Liver (tissue), 9 donors: Measurements from ENCODE around the gene PHLPP1. TPM values are rescaled to one million over a fixed set of nuclear protein-coding genes. Genes with fewer than 3 reads are reported as not detected.

Experiments
- DNase-seq: peaks from one replicate; pipeline ENCODE4 v3.0.0-alpha.2; 2017; ENCODE audit warnings: low spot score
- H3K27ac ChIP-seq, 2 donors: one replicate each; pipeline ENCODE4 v1.7.0; 2013; ENCODE audit warnings: inconsistent platforms in 2 of 2, low read length in 2 of 2, control low read depth in 1 of 2, low read depth in 1 of 2, mild to moderate bottlenecking in 1 of 2
- H3K27me3 ChIP-seq, 4 donors: one replicate each; pipeline versions ENCODE4 v1.6.1 to v1.7.0; 2013; ENCODE audit warnings: low read length in 3 of 4, inconsistent platforms in 1 of 4, mild to moderate bottlenecking in 1 of 4, moderate library complexity in 1 of 4; ENCODE audit not compliant: control insufficient read depth in 4 of 4, insufficient read depth in 4 of 4
- H3K36me3 ChIP-seq, 4 donors: one replicate each; pipeline versions ENCODE4 v1.6.1 to v1.7.0; 2013; ENCODE audit warnings: low read length in 3 of 4, mild to moderate bottlenecking in 3 of 4, low read depth in 1 of 4, moderate library complexity in 1 of 4; ENCODE audit not compliant: control insufficient read depth in 4 of 4, insufficient read depth in 3 of 4
- H3K4me1 ChIP-seq, 4 donors: one replicate each; pipeline versions ENCODE4 v1.6.1 to v1.7.0; 2013; ENCODE audit warnings: low read length in 3 of 4, mild to moderate bottlenecking in 3 of 4, moderate library complexity in 1 of 4; ENCODE audit not compliant: control insufficient read depth in 4 of 4, insufficient read depth in 4 of 4
- H3K4me3 ChIP-seq, 3 donors: one replicate each; pipeline versions ENCODE4 v1.6.1 to v1.7.0; 2013; ENCODE audit warnings: low read length in 3 of 3, control low read depth in 1 of 3, low read depth in 1 of 3, mild to moderate bottlenecking in 1 of 3
- H3K9ac ChIP-seq, 2 donors: one replicate each; pipeline ENCODE4 v1.7.0; 2013; ENCODE audit warnings: low read length in 2 of 2, mild to moderate bottlenecking in 2 of 2, moderate library complexity in 2 of 2, control low read depth in 1 of 2, low read depth in 1 of 2
- H3K9me3 ChIP-seq, 4 donors: one replicate each; pipeline versions ENCODE4 v1.6.1 to v1.7.0; 2013; ENCODE audit warnings: low read length in 3 of 4; ENCODE audit not compliant: control insufficient read depth in 4 of 4
- EGR1 ChIP-seq, 2 donors: IDR thresholded peaks; 2 replicates each; pipeline ENCODE4 v1.6.1; 2016 to 2018; ENCODE audit warnings: antibody characterized with exemption in 2 of 2, low read depth in 2 of 2
- FOXA1 ChIP-seq: IDR thresholded peaks from 2 replicates; pipeline ENCODE4 v1.6.1; 2016; ENCODE audit warnings: antibody characterized with exemption
- FOXA2 ChIP-seq: IDR thresholded peaks from 2 replicates; pipeline ENCODE4 v1.6.1; 2016; ENCODE audit warnings: antibody characterized with exemption
- GABPA ChIP-seq, 2 donors: IDR thresholded peaks in 1 of 2; conservative IDR thresholded peaks in 1 of 2; 2 replicates each; pipeline ENCODE4 v1.6.1; 2016; ENCODE audit warnings: antibody characterized with exemption in 2 of 2, mild to moderate bottlenecking in 1 of 2, moderate library complexity in 1 of 2
- HNF4A ChIP-seq, 2 donors: conservative IDR thresholded peaks; 2 replicates each; pipeline ENCODE4 v1.6.1; 2016; ENCODE audit warnings: antibody characterized with exemption in 2 of 2, mild to moderate bottlenecking in 2 of 2
- HNF4G ChIP-seq: IDR thresholded peaks from 2 replicates; pipeline ENCODE4 v1.6.1; 2016; ENCODE audit warnings: antibody characterized with exemption
- JUND ChIP-seq, 2 donors: IDR thresholded peaks; 2 replicates each; pipeline ENCODE4 v1.6.1; 2016; ENCODE audit warnings: antibody characterized with exemption in 2 of 2
- NR2F2 ChIP-seq: IDR thresholded peaks from 2 replicates; pipeline ENCODE4 v1.6.1; 2016; ENCODE audit warnings: antibody characterized with exemption
- RAD21 ChIP-seq, 2 donors: IDR thresholded peaks; 2 replicates each; pipeline ENCODE4 v1.6.1; 2016; ENCODE audit warnings: antibody characterized with exemption in 2 of 2, mild to moderate bottlenecking in 2 of 2
- RXRA ChIP-seq, 2 donors: IDR thresholded peaks; 2 replicates each; pipeline ENCODE4 v1.6.1; 2017 to 2018; ENCODE audit warnings: antibody characterized with exemption in 2 of 2, mild to moderate bottlenecking in 1 of 2
- SP1 ChIP-seq: IDR thresholded peaks from 2 replicates; pipeline ENCODE4 v1.6.1; 2018; ENCODE audit warnings: antibody characterized with exemption, mild to moderate bottlenecking
- TAF1 ChIP-seq: conservative IDR thresholded peaks from 2 replicates; pipeline ENCODE4 v1.6.1; 2016; ENCODE audit warnings: antibody characterized with exemption, mild to moderate bottlenecking
- YY1 ChIP-seq: IDR thresholded peaks from 2 replicates; pipeline ENCODE4 v1.6.1; 2016; ENCODE audit warnings: antibody characterized with exemption, mild to moderate bottlenecking
- WGBS: extraction: QIAGEN DNeasy Blood & Tissue Kit; methylation state at CpG from one replicate; pipeline ENCODE4 v1.1.7; 2013; 5-methylcytosine and 5-hydroxymethylcytosine counted together
- polyA plus RNA-seq, 2 donors: library from polyadenylated mRNA; stranded (reverse) in 1 of 2; unstranded in 1 of 2; fragments of 200-250 nt in 1 of 2; fragments of >200 nt in 1 of 2; fragmentation: Nextera tagmentation in 1 of 2; extraction: Ambion mirVana in 1 of 2; gene quantifications; one replicate each; pipeline versions ENCODE4 v1.2.1 to v1.2.3, GENCODE V29; 2013 to 2015
- total RNA-seq, 2 donors: library from RNA; depleted of rRNA; stranded (reverse); fragments of >200 nt; gene quantifications; one replicate each; pipeline ENCODE4 v1.2.3, GENCODE V29; 2014
- TF ChIP-seq, protein P1 (sequence below): fragments of 150-350 bp; IDR thresholded peaks from 2 replicates; pipeline ENCODE4 v1.5.1; 2017; ENCODE audit warnings: improper control_type of control experiment, low read depth, low read length; ENCODE audit not compliant: missing input control
- TF ChIP-seq, protein P2 (sequence below): IDR thresholded peaks from 2 replicates; pipeline ENCODE4 v1.6.1; 2016; ENCODE audit warnings: antibody characterized with exemption
- TF ChIP-seq, protein P3 (sequence below): IDR thresholded peaks from 2 replicates; pipeline ENCODE4 v1.6.1; 2016; ENCODE audit warnings: antibody characterized with exemption, mild to moderate bottlenecking
- TF ChIP-seq, protein P4 (sequence below): IDR thresholded peaks from 2 replicates; pipeline ENCODE4 v1.6.1; 2016; ENCODE audit warnings: antibody characterized with exemption
- donor health status: healthy.
- donor health status: healthy.
- donor health status: healthy.
- donor health status: healthy.
- donor health status: healthy.

Gene PHLPP1
- total and polyA plus RNA-seq, 4 donors = 4.2 to 14.5 (median 8.6) TPM

DNA sequence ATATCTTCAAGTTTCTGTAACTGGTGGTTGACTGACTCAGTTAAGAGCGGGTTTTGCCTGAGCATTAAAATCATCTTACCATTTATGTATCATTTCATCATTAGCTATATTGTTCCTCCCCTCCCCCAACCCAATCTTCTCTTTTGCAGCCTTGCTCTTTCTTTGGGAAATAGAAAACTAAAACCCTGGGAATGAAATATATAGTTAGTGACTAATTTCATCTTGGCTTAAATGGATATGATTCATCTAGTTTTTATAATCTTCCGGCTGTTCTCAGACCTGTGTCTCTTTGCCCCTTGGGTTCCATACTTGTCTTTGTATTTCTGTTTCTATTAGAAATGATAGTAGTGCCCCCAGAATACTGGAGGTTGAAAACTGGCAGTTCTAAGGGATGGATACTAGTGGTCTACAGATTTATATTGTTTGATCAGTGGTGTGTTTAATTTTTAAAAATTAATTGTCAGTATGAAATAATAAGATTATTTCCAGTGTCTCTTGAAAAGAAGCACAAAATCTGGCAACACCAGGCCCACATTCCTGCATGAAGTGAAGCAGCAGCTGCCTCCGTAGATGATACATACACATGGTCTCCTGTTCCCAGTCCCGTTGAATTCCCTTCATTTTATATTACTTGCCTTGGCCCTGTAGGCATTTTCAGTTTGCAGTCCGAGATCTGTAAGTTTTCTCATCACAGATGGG is 44.5 kb downstream of the PHLPP1 start (continued):
- no peak for TF ChIP-seq RXRA (IDR thresholded peaks at IDR 0.05)

DNA sequence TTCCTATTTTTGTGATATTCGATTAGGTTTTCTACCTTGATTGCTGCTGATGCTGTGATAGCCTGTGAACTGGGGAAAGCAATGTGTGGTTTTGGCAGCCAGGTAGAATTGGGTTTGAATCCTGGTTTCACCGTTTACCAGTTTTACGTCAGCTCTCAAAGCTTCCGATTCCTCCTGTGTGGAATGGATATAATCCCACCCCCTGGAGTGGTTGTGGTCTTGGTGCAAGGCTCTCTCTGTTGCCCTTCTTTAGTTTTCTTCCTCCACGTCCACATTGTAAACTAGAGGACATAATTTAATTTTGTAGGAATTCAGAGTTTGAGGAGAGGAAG is 45.0 kb downstream of the PHLPP1 start:
- H3K36me3 ChIP-seq = no peaks in the 10 kb centered on the region
- TF ChIP-seq TAF1 = no peak
- no peak for TF ChIP-seq EGR1 (IDR thresholded peaks at IDR 0.05; ENCODE audit: low read depth in 2 of 2)
- TF ChIP-seq, protein P1, sequence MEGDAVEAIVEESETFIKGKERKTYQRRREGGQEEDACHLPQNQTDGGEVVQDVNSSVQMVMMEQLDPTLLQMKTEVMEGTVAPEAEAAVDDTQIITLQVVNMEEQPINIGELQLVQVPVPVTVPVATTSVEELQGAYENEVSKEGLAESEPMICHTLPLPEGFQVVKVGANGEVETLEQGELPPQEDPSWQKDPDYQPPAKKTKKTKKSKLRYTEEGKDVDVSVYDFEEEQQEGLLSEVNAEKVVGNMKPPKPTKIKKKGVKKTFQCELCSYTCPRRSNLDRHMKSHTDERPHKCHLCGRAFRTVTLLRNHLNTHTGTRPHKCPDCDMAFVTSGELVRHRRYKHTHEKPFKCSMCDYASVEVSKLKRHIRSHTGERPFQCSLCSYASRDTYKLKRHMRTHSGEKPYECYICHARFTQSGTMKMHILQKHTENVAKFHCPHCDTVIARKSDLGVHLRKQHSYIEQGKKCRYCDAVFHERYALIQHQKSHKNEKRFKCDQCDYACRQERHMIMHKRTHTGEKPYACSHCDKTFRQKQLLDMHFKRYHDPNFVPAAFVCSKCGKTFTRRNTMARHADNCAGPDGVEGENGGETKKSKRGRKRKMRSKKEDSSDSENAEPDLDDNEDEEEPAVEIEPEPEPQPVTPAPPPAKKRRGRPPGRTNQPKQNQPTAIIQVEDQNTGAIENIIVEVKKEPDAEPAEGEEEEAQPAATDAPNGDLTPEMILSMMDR = no peak
- TF ChIP-seq RXRA (IDR thresholded peaks at IDR 0.05) = no peak
- TF ChIP-seq, protein P2, sequence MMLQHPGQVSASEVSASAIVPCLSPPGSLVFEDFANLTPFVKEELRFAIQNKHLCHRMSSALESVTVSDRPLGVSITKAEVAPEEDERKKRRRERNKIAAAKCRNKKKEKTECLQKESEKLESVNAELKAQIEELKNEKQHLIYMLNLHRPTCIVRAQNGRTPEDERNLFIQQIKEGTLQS = no peak
- TF ChIP-seq JUND (IDR thresholded peaks at IDR 0.05) = no peak
- no peak for TF ChIP-seq HNF4G
- no peaks in the 10 kb centered on the region for H3K27me3 ChIP-seq
- no peak overlapping the region for H3K9ac ChIP-seq
- H3K27ac ChIP-seq = no peak overlapping the region
- H3K4me1 ChIP-seq = peaks cover 0 to 8% (median 1%) of the 10 kb centered on the region in 4 donors
- 90% methylated on average over 5 of the region's 5 CpGs for WGBS
- no peak overlapping the region for H3K4me3 ChIP-seq
- no peaks in the 10 kb centered on the region for H3K9me3 ChIP-seq
- no peak for DNase-seq

DNA sequence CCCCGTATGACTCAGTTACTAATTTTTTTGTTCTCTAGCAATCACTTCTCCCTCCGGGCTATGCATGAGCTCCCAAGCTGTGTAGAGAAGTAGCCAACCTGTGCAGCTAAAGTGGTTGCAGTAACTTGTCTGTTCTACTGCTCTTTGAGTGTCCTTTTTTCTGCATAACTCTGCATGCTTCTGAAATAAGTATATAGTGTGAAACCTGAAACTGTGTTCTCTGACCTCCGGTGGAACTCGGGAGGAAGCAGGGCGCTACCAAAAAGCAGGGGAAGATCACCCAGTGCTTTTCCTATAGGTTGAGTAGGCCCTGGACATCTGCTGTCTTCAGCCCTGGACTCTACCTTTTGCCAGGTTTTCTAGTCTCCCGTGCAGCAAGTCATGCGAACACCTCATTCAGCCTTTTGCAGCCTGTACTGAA is 47.8 kb downstream of the PHLPP1 start:
- Histone ChIP-seq H3K27me3 (no peaks in the 10 kb centered on the region), H3K36me3 (no peaks in the 10 kb centered on the region), H3K4me3 (no peak overlapping the region), H3K9ac (no peak overlapping the region), H3K4me1 (peaks cover 0 to 14% (median 4%) of the 10 kb centered on the region in 4 donors), H3K27ac (no peak overlapping the region), H3K9me3 (no peaks in the 10 kb centered on the region)
- TF ChIP-seq, protein P2 = no peak
- TF ChIP-seq RAD21 (IDR thresholded peaks at IDR 0.05) (no peak), HNF4G (no peak), HNF4A (conservative IDR thresholded peaks at IDR 0.05) (no peak), JUND (IDR thresholded peaks at IDR 0.05) (no peak), SP1 (no peak), TAF1 (no peak), NR2F2 (no peak), EGR1 (IDR thresholded peaks at IDR 0.05; ENCODE audit: low read depth in 2 of 2) (no peak), FOXA2 (no peak), FOXA1 (no peak), YY1 (no peak), GABPA (IDR thresholded peaks at IDR 0.05 in 1 of 2, conservative IDR thresholded peaks at IDR 0.05 in 1 of 2) (no peak)
- TF ChIP-seq, protein P3, sequence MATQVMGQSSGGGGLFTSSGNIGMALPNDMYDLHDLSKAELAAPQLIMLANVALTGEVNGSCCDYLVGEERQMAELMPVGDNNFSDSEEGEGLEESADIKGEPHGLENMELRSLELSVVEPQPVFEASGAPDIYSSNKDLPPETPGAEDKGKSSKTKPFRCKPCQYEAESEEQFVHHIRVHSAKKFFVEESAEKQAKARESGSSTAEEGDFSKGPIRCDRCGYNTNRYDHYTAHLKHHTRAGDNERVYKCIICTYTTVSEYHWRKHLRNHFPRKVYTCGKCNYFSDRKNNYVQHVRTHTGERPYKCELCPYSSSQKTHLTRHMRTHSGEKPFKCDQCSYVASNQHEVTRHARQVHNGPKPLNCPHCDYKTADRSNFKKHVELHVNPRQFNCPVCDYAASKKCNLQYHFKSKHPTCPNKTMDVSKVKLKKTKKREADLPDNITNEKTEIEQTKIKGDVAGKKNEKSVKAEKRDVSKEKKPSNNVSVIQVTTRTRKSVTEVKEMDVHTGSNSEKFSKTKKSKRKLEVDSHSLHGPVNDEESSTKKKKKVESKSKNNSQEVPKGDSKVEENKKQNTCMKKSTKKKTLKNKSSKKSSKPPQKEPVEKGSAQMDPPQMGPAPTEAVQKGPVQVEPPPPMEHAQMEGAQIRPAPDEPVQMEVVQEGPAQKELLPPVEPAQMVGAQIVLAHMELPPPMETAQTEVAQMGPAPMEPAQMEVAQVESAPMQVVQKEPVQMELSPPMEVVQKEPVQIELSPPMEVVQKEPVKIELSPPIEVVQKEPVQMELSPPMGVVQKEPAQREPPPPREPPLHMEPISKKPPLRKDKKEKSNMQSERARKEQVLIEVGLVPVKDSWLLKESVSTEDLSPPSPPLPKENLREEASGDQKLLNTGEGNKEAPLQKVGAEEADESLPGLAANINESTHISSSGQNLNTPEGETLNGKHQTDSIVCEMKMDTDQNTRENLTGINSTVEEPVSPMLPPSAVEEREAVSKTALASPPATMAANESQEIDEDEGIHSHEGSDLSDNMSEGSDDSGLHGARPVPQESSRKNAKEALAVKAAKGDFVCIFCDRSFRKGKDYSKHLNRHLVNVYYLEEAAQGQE = no peak
- TF ChIP-seq, protein P4, sequence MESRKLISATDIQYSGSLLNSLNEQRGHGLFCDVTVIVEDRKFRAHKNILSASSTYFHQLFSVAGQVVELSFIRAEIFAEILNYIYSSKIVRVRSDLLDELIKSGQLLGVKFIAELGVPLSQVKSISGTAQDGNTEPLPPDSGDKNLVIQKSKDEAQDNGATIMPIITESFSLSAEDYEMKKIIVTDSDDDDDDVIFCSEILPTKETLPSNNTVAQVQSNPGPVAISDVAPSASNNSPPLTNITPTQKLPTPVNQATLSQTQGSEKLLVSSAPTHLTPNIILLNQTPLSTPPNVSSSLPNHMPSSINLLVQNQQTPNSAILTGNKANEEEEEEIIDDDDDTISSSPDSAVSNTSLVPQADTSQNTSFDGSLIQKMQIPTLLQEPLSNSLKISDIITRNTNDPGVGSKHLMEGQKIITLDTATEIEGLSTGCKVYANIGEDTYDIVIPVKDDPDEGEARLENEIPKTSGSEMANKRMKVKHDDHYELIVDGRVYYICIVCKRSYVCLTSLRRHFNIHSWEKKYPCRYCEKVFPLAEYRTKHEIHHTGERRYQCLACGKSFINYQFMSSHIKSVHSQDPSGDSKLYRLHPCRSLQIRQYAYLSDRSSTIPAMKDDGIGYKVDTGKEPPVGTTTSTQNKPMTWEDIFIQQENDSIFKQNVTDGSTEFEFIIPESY = no peak
- TF ChIP-seq, protein P1 = no peak
- whole genome bisulfite sequencing = 86% methylated on average over 7 of the region's 7 CpGs
- DNase-seq = no peak
